NCI-H510A (cell line): ENCODE measurements around the gene FMNL2.

Experiments used
- DNase-seq: peaks from one replicate; lab custom pipeline; 2025; lab: John Stamatoyannopoulos, UW

FMNL2 gene

GRCh38 chr2:152617456-152618192 lies 282.6 kb downstream of the FMNL2 start:
- DNase-seq, result no peak

DNA sequence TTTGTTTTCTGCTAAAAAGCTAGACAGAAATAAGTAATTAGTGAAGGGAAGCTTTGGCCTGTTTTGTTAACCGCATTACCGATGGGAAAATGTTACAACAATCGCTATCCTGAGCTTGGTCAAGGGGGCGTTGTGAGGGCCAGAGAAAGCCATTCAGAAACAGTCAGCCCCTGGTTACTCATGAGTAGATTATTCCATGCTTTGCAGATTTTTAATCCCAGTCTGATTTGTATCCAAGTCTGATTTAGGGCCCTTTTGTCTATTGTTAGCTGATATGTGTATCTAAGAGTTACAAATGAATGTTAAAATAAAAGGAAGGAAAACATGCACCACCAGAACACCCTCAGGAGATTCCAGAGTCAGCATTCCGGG lies 283.2 kb downstream of the FMNL2 start:
- DNase-seq, result no peak

GRCh38 chr2:152620208-152620607 lies 285.2 kb downstream of the FMNL2 start:
- no peak for DNase-seq

- no peak for DNase-seq
Measured at GRCh38 chr2:152620985-152621384, 286.0 kb downstream of the FMNL2 start.

- DNase-seq, result no peak
Measured at GRCh38 chr2:152622219-152622618, 287.2 kb downstream of the FMNL2 start.

- no peak for DNase-seq
Measured at GRCh38 chr2:152623076-152623740, 288.2 kb downstream of the FMNL2 start.

DNA sequence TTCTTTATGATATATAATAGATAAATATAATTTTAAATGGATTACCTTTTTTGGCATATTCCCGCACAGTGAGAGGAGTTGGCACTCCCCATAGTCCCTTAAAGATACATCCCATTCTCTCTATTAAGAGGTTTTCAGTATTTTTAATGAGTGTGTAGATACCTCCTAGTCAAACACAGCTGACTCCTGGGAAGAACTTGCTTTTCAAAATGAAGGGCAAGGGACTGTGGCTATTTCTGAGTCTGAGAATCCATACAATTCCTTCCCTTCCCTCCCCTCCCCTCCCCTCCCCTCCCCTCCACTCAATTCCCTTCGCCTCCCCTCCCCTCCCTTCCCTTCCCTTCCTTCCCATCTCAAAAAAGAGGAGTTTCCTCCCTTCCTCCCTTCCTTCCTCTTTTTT lies 288.8 kb downstream of the FMNL2 start:
- no peak for DNase-seq

- no peak for DNase-seq
Measured at GRCh38 chr2:152624805-152625204, 289.8 kb downstream of the FMNL2 start.

DNA sequence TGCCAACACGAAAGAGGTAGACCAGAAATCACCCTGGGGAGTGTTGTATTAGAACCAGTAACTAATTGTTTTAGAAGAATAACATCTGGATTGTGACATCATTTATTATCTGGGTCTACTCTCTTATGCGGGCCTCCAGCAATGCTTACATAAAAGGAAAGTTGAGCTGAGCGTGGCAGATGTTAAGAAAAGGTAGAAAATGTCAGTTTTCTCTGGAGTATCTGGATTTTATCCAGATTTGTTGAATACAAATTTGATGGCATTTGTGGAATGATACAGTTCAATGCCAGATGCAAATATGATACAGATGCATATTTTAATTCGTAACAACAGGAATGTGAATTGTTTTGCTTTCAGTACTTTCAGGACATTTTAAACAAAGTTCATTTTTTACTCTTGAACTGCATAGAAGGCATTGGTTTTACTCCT lies 292.0 kb downstream of the FMNL2 start:
- no peak for DNase-seq

GRCh38 chr2:152627351-152627957 lies 292.5 kb downstream of the FMNL2 start:
- DNase-seq, result no peak

- no peak for DNase-seq
Measured at GRCh38 chr2:152629202-152629601, 294.2 kb downstream of the FMNL2 start.

- no peak for DNase-seq
Measured at GRCh38 chr2:152630466-152630865, 295.5 kb downstream of the FMNL2 start.

DNA sequence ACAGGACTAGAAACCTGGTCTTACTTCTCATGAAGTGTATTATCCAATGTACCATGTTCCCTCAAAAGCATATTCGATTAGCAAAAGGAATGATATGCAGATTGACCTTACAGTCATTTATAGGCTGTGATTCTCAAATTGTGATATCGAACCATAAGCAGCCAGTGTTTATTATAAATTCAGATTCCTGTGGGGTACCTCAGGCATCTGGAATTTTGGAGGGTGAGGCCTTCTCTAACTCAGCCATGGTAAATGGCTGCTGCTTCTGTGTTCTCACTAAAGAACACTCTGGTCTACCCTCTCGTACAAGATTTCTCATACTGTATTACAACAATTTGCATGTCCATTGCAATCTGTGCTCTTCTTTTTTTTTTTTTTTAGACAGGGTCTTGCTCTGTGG lies 297.8 kb downstream of the FMNL2 start:
- DNase-seq, result no peak

GRCh38 chr2:152635635-152636298 lies 300.8 kb downstream of the FMNL2 start:
- DNase-seq, result no peak

GRCh38 chr2:152637251-152637650 lies 302.3 kb downstream of the FMNL2 start:
- no peak for DNase-seq

DNA sequence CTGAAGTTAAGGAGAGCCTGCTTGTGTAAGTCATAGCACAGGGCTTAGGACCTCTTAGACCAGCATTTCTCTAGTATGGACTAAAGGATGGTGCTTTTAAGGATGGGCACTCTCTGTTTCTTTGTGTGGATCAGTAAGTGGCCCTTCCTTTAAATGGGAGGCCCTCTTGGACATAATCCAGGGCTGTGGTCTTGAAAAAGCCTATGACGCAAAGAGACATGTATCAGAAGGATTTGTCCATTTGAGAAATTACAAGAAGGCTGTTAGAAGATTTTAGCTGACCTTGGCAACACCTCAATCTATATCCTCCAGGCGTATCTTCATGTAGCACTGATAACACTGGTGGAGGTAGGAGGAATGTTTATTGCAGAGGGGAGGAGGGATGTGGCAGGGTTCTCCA lies 303.1 kb downstream of the FMNL2 start:
- DNase-seq, result no peak

DNA sequence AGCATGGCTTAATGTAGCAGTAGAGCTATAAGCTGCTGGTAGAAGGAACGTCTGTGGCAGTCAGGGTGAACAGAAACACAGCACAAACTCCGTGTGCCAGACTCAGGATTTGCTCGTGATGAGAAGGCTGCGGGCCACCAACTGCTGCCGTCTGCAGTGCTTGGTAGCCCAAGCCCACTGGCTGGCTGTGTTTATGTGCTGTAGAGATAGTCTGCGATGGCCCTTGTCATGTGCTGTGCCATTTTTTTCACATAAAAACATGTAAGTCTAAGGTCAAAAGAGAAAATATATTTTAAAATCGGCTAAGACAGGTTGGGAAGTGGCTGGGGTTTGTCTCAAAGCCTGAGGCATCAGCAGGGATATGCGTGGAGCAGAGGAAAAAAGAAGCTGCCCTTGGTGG lies 303.6 kb downstream of the FMNL2 start:
- no peak for DNase-seq

GRCh38 chr2:152644189-152644873 lies 309.4 kb downstream of the FMNL2 start:
- DNase-seq, result no peak

DNA sequence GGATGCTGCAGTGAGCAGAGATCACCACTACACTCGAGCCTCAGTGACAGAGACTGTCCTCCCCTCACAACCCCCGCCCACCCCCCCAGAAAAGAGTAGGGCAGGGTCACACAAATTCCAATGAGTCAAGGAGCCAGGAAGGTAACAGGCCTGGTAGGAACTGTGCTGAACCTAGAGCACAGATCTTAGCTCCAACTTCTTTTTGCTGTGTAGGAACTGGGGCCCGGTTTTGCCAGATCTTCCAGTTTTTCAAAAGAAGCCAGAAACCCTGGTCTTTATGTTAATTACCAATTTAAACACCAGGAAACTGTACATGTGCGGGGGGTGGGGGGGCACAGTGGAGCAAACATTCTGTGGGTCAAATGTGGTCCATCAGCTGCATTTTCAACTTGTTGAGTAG lies 311.3 kb downstream of the FMNL2 start:
- DNase-seq, result no peak

DNA sequence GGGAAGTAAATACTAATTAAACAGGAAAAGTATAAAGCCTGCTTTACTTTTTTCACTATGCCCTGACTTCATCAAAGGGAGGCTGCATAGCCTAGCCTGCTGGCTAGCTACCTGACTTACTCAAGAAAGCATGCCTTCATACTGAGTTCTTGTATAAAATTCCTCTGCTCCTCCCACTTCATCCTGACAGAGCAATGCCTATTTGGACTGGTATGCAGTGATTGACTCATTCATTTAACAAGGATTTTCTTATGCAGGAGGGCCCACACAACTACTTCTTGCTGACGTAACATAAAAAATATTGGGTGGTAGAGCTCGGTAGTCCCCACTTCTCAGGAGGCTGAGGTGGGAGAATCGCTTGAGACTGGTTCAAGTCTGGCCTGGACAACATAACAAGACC lies 311.8 kb downstream of the FMNL2 start:
- no peak for DNase-seq

GRCh38 chr2:152647552-152647951 lies 312.6 kb downstream of the FMNL2 start:
- peak; percentile 31 for DNase-seq

DNA sequence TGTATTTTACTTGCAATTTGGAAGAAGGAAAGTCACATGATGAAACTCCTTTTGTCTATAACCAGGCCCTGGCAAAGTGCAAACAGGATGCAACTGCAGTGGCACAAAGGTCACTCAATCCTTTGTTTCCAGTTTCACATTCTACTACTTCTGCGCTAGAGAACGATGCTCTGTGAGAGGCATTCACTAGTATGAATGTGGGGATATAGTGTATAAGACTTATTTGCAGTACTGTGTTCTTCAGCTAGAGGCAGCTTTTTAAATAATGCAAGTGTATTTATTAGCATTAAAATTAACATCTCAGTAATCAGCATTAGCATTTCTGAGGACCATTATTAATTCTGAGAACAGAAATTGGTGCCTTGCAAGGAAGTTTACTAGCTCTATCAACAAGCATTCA lies 313.4 kb downstream of the FMNL2 start:
- DNase-seq, result no peak
